IMR-90 (cell line): ENCODE data around the gene IRS2.

Experiments
- CHD1 ChIP-seq: IDR thresholded peaks from 2 replicates; pipeline ENCODE4 v1.6.1; 2012; ENCODE audit warnings: low read depth, low read length, improper control_type of control experiment
- MXI1 ChIP-seq: IDR thresholded peaks from 2 replicates; pipeline ENCODE4 v1.6.1; 2012; ENCODE audit warnings: low read depth, mild to moderate bottlenecking, low read length, moderate library complexity, borderline replicate concordance
- POLR2A ChIP-seq: IDR thresholded peaks from 2 replicates; pipeline ENCODE4 v1.6.1; 2012; ENCODE audit warnings: mild to moderate bottlenecking, low read depth, low read length
- RAD21 ChIP-seq: IDR thresholded peaks from 2 replicates; pipeline ENCODE4 v1.6.1; 2012; ENCODE audit warnings: low read length, improper control_type of control experiment
- RCOR1 ChIP-seq: IDR thresholded peaks from 2 replicates; pipeline ENCODE4 v1.6.1; 2012; ENCODE audit warnings: mild to moderate bottlenecking, low read length, improper control_type of control experiment; ENCODE audit not compliant: insufficient replicate concordance
- SMC3 ChIP-seq: fragments of 150-350 bp; IDR thresholded peaks from 2 replicates; pipeline ENCODE4 v1.6.1; 2016; ENCODE audit warnings: low read depth, mild to moderate bottlenecking, antibody characterized with exemption, low read length, moderate library complexity
- TF ChIP-seq, protein P1 (sequence below): conservative IDR thresholded peaks from 2 replicates; pipeline ENCODE4 v1.5.1; 2012; ENCODE audit warnings: mild to moderate bottlenecking, low read depth, low read length, improper control_type of control experiment
- TF ChIP-seq, protein P2 (sequence below): fragments of 150-350 bp; IDR thresholded peaks from 2 replicates; pipeline ENCODE4 v1.6.1; 2017; ENCODE audit warnings: mild to moderate bottlenecking, antibody characterized with exemption, low read length, low read depth

DNA sequence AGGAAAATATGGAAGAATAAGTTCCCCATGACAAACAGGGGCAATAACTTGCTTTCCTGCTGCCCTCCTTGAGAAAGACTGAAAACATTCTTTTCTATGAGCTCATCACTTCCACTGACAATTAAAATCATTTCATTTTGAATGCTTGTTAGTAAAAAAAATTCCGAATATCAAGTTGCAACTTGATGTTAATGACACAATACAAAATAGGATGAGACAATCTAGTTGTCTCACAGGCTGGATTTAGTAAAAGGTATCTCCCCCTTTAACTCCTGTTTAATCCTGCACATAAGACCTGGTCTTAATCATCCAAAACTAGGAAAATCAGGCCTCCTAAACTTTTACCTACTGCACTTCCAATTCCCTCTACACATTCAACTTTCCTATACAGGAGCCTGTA, 24.7 kb downstream of the IRS2 start:
- TF ChIP-seq, protein P1, sequence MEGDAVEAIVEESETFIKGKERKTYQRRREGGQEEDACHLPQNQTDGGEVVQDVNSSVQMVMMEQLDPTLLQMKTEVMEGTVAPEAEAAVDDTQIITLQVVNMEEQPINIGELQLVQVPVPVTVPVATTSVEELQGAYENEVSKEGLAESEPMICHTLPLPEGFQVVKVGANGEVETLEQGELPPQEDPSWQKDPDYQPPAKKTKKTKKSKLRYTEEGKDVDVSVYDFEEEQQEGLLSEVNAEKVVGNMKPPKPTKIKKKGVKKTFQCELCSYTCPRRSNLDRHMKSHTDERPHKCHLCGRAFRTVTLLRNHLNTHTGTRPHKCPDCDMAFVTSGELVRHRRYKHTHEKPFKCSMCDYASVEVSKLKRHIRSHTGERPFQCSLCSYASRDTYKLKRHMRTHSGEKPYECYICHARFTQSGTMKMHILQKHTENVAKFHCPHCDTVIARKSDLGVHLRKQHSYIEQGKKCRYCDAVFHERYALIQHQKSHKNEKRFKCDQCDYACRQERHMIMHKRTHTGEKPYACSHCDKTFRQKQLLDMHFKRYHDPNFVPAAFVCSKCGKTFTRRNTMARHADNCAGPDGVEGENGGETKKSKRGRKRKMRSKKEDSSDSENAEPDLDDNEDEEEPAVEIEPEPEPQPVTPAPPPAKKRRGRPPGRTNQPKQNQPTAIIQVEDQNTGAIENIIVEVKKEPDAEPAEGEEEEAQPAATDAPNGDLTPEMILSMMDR, result no peak
- TF ChIP-seq MXI1 (no peak), POLR2A (no peak), SMC3 (no peak), CHD1 (no peak), RAD21 (no peak), RCOR1 (no peak)
- TF ChIP-seq, protein P2, sequence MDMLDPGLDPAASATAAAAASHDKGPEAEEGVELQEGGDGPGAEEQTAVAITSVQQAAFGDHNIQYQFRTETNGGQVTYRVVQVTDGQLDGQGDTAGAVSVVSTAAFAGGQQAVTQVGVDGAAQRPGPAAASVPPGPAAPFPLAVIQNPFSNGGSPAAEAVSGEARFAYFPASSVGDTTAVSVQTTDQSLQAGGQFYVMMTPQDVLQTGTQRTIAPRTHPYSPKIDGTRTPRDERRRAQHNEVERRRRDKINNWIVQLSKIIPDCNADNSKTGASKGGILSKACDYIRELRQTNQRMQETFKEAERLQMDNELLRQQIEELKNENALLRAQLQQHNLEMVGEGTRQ, result no peak
